GM19023 (cell line): Measurements from ENCODE around the gene NUP210L.

Experiments used
- ATAC-seq: cut with Tn5 transposase; IDR thresholded peaks from one replicate; pipeline ENCODE4 v1.9.1; 2021; ENCODE audit warnings: mild to moderate bottlenecking, moderate library complexity; ENCODE audit not compliant: unreplicated experiment

Gene NUP210L

DNA sequence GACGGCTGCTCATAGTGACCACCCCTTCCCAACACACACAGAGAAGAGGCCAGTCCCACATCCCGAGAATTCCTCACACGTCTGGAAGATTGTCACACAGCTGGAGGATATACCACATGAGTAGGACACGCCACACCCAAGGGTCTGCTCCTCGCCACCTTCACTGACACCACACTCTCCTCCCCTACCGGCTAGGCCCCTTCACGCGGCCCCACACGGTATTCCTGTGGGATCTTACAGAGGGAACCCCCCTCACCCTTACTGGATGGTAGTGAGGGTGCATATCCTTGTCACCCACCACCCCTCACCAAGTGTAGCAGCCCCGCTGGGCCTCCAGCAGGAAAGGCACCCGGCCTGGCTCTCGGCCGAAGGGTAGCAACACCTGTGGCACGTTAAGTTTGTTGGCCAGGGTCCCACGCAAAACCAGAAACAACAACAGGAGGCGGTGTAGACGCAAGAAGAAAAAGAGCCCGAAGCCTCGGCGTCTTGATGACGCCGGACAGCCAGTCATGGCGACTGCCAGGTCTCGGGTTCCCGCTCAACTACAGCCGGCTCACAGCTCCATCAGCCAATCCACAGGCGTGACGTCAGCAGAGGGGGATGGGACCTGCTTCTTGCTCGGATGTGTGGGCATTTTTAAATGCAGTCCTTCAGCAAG, at the start of gene NUP210L:
Gene NUP210L (minus strand): TSS at position 540 of the 658 bp plus-strand sequence.
- no peak for ATAC-seq

DNA sequence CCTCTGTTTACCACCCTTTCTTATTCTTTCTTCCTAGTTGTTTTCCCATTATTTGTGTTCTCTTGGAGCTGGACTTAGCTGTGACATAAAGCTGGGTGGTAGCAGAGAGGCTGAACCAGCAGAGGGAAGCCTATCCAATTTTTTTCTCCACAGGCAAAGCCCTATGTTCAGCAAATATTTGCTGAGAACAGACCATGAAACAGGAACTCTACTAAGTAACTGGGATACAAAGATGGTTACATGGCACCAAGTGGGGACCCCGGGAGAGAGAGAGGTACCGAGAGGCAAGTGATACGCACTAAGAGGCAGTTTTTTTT, 44.6 kb upstream of the NUP210L start:
- ATAC-seq: no peak

DNA sequence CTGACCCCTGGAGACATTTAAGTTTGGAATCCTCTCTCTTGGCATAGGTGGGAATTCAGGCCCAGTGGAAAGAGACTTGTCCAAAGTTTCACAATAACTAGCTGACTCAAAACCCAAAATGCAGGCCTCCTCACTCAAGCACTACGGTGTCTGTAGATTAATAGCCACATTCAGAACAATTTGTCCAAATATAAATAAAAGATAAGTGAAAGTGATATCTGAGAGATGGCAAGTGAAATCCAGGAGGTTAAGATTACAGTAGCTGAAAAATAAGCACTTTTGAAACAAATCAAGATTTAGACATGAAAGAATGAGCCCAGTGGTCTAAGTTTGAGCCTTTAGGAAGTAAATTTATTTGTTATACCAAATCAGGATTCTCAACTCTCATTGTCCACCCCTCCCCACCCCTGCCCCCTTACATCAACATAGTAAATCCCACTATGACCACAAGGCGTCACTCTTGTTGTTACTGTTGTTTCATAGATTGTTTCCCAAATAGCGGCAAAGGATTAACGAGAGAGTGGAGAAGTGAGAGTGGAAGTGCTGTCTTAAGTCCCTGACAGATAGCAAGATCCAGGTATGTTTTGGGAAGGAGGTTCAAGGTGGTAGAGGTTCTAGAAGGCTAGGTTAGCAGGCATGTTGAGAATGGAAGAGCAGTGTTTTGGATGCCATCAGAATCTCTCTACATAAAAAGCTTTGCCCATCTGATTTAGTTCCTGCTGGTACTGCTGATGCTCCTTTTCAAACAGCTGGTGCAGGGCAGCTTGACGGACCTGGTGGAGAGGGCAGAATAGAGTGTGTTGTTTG, 44.1 kb upstream of the NUP210L start:
- no peak for ATAC-seq

DNA sequence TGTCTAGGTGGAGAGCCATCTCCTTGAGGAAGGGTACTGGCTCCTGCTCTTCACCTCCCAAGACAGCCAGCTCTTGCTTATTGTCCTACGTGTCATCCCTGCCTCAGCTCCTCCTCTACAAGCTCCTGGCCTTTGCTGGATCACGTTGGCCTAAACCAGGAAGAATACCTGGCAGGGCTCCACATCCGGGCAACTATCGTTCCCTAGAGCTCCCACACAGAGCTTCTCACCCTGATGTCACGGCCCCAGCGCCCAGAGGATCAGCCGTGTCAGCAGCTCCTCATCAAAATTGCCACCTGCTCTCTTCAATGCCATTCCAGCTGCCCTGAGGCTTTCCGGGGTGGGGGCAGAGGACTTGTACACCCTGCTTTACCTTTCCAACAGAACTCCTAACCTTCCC, 38.9 kb upstream of the NUP210L start:
- no peak for ATAC-seq

DNA sequence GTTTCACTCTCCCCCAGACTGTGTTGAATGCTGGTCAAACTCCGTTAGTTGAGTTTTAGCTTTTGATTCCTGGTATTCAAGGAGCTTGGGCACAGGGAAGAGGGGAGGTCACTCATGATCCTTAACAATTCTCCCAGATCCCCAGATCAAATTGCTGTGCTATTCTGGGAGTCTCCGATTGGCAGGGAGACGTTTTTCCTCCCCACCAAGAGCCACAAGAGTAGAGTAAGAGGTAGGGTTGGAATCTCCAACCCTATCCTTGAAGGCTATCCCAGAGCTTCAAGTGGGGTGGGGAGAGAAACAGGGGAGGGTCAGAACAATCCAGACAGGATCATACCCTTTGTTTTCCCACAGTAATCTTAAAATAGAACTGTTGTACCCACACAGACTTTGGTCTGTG, 37.6 kb upstream of the NUP210L start:
- ATAC-seq: no peak

DNA sequence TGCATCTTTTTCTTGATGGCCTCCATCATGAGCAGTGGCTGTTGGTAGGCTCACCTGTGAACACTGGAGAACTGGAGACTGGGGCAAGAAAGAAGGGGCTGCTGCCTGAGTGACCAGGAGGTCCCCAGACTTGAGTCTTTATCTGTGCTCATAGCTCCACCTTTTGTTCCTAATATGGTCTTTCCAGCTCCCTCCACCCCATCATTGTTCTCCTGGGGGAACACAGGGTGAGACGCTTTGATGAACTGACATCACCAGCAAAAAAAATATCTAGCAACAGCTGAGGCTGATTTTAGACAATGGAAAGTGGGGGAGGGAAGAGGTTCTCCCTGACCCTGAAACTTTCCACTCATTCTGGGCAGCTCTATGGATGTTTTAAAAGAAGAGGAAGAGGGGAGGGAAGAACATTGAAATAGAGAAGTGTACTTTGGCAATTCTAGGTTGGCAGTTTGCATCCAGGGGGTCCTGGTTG, 37.2 kb upstream of the NUP210L start, which contains the start of gene TPM3:
Gene TPM3 (minus strand): TSS at position 111 of the 472 bp plus-strand sequence. CDS start 82 bp downstream, at position 29.
- ATAC-seq: no peak

DNA sequence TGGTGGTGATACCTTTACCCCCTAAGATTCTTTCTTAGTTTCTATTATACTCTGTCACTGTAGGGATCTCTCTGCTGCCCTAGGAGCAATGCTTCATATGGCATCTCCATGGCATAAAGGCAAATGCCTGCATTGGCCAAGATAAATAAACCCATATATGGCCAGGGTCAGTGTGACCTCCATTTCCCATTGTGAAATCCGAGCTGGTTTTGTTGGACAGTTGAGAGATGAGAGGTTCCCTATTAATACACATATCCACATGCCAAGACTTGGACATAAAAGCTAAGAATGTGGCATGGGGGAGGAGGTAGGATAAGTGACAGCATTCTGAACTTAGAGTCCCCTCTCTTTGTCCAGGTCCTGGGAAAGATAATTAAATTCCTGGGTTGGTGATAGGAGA, 35.7 kb upstream of the NUP210L start:
- no peak for ATAC-seq

DNA sequence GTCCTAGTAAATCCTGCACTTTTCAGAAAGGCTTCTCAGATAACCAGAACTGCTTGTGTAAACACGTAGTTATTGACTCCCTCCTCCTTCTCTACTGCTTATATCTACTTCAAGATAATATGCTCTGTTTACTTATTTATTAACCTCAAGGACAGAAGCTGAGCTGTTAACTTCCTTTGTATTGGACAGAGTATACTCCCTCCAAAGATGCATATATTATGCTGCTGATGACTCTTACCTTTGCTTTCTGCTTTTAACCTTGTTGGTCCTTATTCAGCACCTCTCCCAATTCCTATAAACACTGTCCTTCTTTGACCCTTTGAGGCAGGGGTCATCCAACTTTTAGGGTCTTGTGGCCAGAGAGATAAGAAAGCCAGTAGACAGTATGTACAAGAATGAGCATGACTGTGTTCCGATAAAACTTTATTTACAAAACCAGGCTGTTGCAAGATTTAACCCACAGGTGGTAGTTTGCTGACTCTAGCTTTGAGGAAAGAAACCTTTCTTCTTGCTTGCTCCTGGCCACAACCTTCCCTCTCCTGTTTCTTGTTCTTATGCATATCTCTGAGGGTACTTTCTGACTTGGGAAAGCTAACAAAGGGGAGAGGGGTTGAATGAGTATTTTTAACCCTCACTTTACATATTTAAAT, 32.1 kb upstream of the NUP210L start:
- no peak for ATAC-seq

DNA sequence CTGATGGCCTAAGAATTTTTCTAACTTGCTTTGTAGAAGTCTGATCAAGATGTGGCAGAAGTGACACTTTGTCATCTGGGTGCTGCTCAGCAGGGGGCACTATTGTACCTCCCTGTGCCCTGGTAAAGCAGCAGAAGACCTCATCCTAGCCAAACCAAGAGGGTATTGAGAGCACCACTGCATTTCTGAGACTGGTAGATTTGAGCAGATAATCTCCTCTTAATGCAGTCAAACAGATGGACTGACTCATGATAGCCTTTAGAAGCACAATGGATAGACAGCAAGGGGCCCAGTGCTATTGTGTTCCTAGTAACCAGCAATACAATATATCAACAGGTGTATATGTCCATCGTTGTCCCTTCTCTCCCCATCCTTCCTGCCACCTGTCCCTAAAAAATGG, 31.3 kb upstream of the NUP210L start:
- ATAC-seq: no peak

DNA sequence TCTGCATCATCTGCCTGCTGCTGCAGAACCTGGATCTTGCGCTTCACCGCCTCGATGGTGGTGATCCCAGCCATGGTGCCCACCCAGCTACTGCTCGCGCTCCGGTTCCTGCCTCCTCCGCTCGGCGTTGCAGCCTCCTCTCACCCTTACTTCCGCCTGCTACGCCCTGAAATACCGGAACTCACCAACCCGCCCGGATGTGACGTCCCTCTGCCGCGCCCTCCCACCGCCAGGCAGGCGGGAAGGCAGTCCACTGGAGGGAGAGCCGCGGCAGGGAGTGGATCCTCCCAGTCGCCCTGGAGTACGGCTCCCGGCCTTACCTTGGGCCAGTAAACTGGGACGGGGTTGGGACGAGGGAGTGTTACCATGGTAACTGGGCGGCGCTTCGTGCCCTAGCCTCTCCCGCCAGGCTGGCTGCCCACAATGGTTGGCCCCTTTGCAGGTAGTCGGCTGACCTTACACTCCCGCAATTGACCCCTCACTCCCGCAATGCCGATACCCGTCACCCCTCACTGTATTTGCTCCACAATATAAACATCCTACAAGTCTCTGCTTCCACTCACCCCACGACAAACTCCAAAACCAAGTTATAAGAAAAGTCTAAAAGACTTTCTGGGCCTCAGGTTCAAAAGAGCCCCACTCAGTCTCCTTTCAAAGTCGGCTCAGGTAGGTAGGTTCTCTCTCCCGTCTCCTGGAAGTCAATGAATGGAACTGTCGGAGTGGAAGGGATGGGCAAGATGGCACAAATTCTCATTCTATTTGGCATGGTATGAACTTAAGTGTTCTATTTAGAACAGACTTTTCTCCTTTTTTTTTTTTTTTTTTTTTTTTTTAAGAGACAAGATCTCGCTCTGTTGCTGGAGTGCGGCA, 28.4 kb upstream of the NUP210L start:
- ATAC-seq: peak; percentile 86

DNA sequence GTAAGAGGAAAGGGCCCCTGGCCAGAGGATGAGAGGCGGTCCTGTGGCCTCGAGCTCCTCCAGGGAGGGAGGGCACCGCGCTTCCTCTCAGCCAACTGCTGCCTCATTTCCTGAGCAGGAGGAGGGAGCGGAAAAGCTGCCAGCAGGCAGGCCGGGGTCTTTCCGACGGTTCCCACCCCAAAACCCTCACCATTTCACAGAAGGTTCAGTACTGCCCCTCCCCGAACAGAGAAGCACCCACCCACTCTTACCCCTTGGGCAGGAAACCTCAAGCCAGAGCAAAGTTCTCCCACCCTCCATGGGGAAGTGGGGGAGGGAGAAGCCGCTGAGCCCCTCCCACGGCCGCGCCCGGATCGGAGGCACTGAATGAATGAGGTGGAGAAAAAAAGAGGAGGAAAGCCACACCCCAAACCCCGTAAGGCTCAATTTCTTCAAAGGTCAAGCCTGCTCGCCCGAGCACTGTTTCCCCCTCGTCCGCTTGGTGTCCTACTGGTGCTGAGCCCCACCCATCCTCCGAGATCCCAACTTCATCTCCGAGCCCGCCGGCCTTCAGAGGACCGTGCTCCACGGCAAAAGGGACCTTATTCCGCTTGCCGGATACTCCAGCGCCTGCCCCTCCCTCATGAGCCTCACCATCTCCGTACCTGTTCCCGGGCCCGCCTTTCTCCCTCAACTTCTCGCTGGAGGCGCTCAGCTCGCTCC, 27.6 kb upstream of the NUP210L start:
- ATAC-seq: peak; percentile 42

DNA sequence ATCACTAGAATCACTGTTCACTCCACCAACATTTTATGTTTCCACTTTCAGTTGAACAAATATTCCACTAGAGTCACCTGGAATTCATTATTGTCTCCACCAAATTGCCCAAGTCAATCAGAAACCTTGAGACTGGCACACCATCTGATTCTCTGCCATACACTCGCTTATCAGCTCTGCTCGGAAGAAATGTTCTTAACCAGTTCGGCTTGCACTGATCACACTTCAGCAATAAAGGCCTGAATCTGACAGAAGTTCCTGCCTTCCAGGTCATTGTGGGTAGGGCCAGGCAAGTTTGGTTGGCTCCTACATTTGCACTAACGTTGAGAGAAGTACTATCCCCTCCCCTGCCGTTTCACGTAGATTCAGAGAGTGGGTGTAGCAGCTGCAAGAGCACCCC, 27.1 kb upstream of the NUP210L start:
- ATAC-seq: no peak

DNA sequence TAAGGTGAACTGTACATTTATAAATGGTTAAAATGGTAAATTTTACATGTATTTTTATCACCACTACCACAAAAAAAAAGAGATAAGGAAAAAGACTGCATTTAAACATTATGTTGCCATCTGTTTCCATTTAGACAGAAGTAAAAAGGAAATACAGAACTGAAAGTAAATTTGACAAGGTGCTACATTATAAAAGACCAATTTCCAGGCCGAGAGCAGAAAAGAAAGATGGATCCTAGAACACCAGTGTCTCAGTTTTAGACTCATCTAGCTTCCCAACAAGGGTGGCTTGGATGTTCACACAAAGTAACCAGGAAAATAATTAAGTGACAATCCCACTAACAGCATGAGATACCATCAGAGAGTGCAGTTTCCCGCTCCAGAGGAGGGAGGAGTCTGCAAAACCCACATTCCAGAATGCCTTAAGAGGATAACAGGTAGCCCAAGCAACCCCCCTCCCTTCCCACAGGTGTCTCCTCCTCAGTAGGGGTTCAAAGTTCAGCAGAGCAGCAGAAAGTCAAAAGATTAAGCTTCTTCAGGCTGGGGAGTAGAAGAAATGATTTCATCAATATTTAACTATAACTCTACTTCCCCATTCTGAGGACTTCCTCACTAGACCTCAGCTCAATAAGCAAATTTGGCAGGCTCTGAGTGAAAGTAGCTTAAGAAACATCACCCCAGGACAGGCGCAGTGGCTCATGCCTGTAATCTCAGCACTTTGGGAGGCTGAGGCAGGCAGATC, 25.2 kb upstream of the NUP210L start:
- ATAC-seq: no peak

DNA sequence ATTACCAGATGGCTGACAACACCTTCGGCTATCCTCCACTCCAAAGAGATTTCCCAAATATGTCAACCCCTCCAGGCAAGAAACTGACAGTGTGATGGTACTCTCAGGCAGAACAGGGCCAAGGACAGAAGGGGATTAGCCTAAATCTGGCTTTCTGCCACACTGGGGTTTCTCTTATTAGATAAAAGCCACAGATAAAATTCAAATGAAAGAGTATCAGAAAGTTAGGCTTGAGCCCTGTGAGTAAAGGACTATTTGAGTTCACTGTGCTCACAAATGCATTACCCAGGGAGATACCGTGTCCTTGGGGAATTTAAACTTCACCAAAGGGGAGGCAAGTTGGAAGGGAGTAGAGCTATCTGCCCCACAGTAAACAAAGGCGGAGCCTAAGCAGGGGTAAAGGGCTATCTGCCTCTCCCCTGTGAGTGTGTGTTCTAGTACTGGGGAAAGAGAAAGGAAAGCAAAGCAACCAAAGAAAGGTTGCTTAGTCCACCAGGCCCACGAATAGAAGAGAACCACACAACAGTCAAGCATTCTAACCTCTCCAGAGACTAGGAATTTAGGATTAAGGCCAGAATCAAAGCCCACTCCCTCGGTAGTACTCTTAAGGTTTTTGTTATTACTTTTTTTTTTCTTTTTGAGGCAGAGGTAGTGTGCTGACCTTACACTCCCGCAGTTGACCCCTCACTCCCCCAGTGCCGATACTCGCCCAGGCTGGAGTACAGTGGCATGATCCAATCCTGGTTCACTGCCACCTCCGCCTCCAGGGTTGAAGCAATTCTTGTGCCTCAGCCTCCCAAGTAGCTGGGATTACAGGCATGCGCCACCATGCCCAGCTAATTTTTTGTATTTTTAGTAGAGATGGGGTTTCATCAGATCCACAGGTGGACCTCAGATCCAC, 24.3 kb upstream of the NUP210L start:
- no peak for ATAC-seq

DNA sequence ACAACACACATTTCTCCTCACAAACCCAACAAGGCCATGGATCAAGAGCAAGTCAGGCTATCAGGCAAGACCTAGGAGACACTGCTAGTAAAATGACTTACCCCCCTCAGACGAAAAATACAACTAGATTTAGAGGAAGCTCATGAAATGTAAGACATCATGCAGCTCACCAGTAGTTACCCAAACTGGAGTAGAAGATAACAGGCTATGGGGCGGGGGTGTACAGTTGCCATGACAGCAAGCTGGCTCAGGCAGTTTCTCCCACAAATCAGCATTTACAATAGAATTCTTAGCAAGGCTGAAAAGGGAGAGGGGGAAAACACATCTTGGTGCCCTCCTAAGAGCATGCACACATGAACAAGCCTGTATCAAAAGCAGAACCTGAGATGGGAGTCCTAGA, 23.1 kb upstream of the NUP210L start:
- no peak for ATAC-seq

DNA sequence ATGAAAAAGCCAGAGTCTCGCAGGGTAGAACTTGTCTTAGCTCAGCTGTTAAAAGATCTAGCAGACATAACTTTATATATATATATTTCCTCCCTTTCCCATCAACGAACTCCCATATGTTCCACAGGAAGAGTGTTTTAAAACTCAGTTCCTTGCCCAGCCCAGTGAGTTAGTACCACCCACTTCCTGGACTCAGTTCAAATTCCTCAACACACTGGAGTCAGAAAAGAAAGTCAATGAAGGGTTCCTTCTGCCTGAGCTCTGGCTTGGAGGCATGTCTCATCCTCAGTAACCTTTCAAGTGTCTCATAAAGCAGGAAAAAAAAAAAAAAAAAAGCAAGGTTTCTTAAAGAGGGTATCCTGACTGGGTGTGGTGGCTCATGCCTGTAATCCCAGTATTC, 21.5 kb upstream of the NUP210L start:
- ATAC-seq: no peak

DNA sequence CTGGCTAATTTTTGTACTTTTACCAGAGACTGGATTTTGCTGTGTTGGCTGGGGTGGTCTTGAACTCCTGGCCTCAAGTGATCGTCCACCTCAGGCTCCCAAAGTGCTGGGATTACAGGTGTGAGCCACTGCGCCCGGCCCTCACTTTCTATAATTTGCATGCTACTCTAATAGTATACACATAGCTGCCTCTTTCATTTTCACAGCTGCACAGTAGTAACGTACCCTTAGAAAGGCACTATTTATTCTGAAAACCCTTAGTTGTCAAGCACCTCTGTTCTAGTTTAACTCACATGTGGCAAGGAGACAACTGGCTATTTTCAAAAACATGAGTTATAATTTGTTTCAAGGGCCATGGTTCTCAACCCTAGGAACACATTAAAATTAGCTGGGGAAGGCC, 19.8 kb upstream of the NUP210L start:
- no peak for ATAC-seq

DNA sequence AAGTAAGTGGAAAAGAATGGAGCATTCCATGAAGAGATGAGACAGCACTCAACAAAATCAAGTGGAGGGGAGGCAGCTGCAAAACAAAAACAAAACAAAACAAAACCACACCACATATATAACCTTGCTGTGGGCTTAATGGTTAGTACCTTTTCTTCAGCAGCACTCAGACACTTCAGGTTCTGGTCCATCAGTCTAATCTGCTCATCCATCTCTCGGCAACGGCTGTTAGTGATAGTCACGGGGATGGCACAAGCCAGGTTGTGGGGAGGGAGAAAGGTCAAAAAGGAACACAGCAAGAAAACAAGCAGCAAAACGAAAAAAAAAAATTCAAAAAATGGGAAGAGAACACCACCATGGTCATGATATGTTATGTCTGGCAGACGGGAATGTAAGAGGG, 17.0 kb upstream of the NUP210L start:
- ATAC-seq: no peak

DNA sequence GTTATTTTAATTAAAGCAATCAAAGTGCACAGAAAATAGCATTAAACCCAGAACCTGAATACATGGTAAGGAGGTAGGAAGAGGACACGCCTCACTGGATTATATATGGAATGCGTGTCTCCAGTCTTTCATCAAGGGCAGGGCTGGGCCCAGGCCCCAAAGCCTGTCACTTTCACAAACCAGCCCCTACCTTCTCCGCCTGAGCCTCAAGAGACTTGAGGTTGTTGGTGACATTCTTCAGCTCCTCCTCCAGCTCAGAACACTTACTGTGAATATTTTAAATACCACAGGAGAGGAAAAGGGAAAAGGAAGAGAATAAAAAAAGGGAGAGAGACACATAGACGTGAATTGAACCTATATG, 16.3 kb upstream of the NUP210L start:
- ATAC-seq: no peak
